ENCODE measurements around the gene SAMD10.

The SAMD10 gene

DNA sequence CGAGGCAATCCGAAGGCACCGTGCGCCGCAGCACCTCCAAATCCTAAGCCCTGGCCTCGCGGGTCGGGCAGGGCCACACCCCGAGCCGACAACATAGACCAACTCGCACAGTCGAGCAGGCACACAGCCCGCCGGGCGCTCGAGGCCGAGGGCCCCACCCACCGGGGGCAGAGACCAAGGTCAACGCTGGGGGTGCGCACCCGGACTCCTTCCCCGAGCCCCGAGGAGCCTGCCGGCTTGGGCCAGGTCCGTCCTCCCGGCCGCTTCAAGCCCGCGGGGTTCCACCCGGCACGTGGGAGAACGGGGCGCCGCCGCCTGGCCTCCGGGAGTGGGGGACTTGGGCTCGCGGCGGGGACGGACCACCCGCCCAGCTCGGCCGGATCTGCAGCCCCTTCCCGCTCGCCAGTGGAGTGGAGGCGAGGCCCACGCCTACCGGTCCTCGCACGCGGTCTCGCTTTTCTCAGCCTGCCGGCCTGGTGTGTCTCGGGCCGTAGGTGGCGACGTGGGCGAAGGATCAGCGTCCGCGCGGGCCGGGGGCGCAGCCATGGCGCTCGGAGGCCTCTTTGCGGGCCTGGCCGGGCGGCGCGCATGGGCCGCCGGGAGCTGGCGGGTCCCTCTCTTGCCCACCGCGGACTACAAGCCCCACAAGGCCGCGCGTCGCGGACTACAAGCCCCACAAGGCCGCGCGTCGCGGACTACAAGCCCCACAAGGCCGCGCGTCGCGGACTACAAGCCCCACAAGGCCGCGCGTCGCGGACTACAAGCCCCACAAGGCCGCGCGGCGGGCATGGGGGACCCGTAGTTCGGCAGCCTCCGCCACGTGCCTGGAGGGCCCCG, 23.4 kb downstream of the SAMD10 start, which contains the start of gene UCKL1:
UCKL1 (minus strand) TSS at position 590 of the 837 bp plus-strand sequence; CDS start at position 546, 44 bp downstream.
- peak in 13 of 14 donors; percentile 44 to 88 (median 80) for DNase-seq

DNA sequence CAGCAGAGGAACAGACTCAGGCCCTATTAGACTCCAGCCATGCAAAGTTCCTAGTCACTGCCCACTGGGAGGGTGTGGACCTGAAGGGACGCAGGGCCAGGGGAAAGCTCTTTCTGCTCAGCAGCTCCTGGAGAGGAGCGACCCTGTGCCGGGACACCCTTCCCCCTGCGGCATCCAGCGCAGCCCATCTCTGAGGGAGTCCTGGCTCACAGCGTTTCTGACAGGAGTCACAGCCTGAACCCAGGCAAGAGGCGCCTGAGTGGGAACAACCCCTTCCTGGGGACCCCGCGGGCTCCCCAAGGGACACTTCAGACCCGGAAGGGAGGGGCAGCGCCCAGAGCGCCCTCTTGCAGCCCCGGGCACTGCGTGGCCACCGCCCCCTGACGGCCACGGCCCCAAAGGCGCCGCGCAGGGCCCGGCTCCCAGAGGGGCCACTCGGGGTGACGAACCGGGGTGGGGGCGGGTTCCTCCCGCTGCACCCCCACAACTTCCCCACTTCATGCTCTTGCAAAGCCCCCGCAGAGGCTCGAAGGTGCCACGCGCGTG, 24.1 kb downstream of the SAMD10 start:
- peak in 7 of 14 donors; percentile 59 to 74 (median 69) for DNase-seq

DNA sequence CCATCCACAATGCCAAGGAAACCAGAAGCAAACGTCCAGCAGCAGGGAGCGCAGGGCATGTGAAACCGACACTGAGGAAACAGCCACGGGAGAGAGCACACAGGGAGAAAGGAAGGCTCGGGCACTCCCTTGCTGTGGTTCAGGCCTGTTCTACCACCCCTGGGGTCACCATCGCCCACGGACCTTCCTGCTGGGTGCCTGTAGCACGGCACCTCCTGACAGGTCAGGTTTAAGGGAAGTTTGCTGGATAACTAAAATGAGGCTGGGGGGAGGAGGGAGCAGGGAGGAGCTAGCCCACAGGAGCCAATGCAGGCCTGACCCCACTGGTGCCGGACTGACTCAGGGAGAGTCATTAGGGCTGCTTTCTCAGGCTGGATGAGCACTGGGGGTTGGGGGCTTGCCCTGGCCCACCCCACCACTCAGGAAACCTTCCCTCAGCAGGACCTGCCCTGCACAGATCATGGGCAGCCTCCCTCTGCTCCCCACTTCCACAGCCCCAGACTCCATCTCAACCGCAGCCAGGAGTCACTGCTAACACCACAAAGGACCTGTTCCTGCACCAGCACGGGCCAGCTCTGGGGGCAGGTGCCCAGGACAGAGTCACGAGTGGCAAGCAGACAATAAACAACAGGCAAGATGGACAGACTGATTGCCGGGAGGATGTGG, 25.5 kb downstream of the SAMD10 start:
- DNase-seq = no peak

- no peak for DNase-seq
These were observed 26.7 kb downstream of the SAMD10 start for GRCh38 chr20:63952769-63953168.

- no peak for DNase-seq
These were observed 27.3 kb downstream of the SAMD10 start for GRCh38 chr20:63952210-63952535.

GRCh38 chr20:63951398-63952209, 27.8 kb downstream of the SAMD10 start:
- peak in 1 of 14 donors; percentile 72 for DNase-seq

DNA sequence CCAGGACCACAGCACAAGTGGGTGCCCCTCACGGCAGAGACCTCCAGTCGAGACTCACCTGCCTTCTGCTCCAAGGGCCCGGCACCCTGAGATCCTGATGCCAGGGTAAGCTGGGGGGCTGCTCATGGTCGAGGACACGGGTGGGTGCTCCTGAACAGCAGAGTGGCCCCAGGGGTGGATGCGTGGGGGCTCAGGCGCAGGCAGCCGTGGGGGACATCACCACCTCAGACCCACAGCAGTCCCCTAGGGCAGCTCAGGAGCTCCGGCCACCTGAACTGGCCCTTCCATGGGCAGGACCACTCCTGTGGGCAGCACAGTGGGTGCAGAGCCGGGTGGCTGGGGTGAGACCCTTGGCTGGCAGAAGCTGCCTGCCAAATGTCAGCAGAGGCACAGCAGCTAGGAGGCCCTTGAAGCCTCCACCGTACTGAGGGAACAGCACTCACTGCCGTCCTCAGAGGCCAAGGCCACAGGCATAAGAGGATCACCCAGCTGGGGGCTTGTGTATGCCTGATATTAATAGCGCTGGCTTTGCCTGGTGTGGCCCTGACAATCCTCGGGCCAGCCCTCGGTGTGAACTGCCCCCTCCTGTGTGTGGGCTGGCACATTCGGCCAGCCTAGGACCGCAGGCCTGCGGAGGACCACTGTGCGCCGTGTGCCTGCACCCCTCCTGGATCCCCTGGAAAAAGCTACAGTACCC, 28.6 kb downstream of the SAMD10 start:
- DNase-seq = peak in 1 of 14 donors; percentile 72

- peak in 10 of 14 donors; percentile 11 to 81 (median 44) for DNase-seq
These were observed 31.6 kb downstream of the SAMD10 start for GRCh38 chr20:63947638-63948456.

GRCh38 chr20:63946986-63947637, 32.3 kb downstream of the SAMD10 start:
- no peak for DNase-seq

DNA sequence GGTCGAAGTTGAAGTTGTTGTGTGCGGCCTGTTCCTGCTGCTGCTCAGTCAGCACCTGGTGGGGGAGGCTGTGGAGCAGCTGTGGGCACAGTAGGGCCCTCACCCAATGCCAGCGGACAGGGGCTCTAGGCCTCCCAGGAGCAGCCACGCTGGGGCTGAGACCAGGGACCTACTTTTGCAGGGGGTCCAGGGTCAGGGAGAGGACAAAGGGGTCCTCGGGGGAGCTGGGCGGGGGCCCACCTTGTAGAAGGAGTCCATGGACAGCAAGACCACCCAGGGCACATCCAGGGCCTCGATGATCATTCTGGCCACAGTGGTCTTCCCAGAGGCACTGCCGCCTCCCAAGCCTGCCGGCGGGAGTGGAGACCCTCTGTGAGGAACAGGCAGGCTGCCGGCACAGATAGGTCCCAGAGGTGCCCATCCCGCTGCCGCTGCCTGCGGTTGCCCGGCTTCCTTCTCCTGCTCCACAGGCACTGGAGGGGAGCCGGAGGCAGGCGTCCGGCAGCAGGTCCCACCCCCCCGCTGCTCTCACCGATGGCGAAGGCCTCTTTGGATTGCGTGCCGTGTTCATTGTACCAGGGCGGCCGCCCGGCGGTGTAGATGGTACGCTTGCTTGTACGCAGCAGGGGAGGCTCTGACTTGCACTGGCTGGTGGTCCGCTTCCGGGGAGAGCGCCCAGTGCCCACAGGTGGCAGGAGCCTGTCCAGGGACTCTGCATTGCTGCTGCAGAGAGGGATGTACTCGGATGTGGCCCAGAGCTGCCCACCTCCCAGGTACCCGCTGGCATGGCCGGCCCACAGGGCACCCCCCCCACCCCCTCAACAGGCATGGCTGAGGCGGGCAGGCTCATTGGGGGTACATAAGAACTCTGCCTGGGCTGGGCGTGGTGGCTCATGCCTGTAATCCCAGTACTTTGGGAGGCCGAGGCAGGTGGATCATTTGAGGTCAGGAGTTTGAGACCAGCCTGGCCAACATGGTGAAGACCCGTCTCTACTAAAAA, 33.2 kb downstream of the SAMD10 start:
- no peak for DNase-seq

- DNase-seq = no peak
These were observed 34.3 kb downstream of the SAMD10 start for GRCh38 chr20:63945031-63945658.

- DNase-seq = no peak
These were observed 35.1 kb downstream of the SAMD10 start for GRCh38 chr20:63944078-63944941.

GRCh38 chr20:63943808-63944077, 35.7 kb downstream of the SAMD10 start:
- no peak for DNase-seq

- no peak for DNase-seq
These were observed 36.3 kb downstream of the SAMD10 start for GRCh38 chr20:63942969-63943807.

DNA sequence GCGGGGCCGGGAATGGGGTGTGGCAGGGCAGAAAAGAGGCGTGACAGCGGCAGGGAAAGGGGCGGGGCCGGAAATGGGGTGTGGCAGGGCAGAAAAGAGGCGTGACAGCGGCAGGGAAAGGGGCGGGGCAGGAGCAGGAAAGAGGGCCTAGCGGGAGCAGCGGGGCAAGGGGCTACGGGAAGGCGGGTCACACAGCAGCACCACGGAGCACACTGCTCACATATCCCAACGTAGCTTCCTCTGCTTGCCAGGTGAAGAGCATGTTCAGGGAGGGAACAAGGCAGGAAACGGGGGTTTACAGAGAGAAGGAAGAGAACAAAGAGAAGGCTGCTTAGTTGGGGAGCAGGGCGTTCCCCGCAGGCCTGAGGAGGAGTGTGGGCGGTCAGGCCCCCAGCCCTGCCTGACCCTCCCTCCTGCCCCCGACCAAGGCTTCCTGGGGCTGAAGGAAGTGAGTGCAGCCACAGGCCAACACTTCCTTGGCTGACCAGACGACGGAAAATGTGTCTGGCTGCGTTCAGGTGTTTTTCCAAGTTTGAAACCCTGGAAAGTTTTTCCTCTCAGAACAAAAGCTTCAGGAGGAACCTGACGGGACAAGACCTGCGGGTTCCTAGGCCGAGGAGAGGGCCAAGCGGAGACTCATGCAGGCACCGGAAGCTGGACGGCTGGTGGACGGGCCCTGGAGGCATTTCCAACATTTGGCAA, 37.0 kb downstream of the SAMD10 start:
- no peak for DNase-seq
